AG04449 (cell line): Measurements from ENCODE around the gene KRTAP5-3.

Source experiments
- CTCF ChIA-PET: fragments of 350-600 bp; formaldehyde crosslinking; extraction: SDS; loops from one replicate; lab custom pipeline; 2021; ENCODE audit warnings: antibody characterized with exemption; lab: Yijun Ruan, JAX
- POLR2A ChIA-PET: fragments of 400-600, 350-600 bp; formaldehyde crosslinking; extraction: SDS; loops from one replicate; lab custom pipeline; 2020; ENCODE audit warnings: antibody characterized with exemption, inconsistent platforms; lab: Yijun Ruan, JAX
- DNase-seq: peaks from one replicate; pipeline ENCODE4 v3.0.0-alpha.2; 2010; ENCODE audit warnings: low read depth, low spot score
- H3K4me3 ChIP-seq: 2 replicates; pipeline ENCODE4 v1.5.1; 2011; ENCODE audit warnings: low read depth, mild to moderate bottlenecking, control low read depth, low read length
- TF ChIP-seq, protein P1 (sequence below): IDR thresholded peaks from one replicate; pipeline ENCODE4 v1.5.1; 2011; ENCODE audit warnings: mild to moderate bottlenecking, moderate library complexity, low read length, control low read depth, inconsistent platforms; ENCODE audit not compliant: insufficient read depth; ENCODE audit errors: missing control alignments

The KRTAP5-3 gene

DNA sequence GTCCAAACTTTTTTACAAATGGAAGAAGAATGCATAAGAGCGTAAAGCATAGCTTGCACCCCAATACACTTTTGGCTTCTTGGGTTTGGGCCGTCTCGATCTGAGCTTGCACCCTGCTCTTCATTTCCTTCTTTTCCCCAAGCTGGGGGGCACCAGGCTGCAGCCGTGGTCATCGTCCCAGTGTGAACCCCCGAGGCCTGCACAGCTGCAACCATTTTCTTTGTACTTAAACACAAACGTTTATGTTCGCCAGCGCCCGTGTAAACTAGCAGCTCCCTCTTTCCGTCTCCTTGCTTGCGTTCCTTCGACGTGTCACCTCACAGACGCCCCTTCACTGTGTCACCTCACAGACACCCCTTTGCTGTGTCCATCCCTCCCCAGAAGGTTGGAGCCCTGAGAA is 31.4 kb upstream of the KRTAP5-3 start:
- DNase-seq: no peak
- ChIA-PET CTCF (interaction anchor here (0.8 to 8.0 kb wide), 14 partner anchors 8 to 517 kb away, joined by 3 to 134 read pairs (median 5); partner anchors contain the start of genes KRTAP5-3 and KRTAP5-5), POLR2A (no interaction called here)
- no peak overlapping the region for H3K4me3 ChIP-seq
- TF ChIP-seq, protein P1, sequence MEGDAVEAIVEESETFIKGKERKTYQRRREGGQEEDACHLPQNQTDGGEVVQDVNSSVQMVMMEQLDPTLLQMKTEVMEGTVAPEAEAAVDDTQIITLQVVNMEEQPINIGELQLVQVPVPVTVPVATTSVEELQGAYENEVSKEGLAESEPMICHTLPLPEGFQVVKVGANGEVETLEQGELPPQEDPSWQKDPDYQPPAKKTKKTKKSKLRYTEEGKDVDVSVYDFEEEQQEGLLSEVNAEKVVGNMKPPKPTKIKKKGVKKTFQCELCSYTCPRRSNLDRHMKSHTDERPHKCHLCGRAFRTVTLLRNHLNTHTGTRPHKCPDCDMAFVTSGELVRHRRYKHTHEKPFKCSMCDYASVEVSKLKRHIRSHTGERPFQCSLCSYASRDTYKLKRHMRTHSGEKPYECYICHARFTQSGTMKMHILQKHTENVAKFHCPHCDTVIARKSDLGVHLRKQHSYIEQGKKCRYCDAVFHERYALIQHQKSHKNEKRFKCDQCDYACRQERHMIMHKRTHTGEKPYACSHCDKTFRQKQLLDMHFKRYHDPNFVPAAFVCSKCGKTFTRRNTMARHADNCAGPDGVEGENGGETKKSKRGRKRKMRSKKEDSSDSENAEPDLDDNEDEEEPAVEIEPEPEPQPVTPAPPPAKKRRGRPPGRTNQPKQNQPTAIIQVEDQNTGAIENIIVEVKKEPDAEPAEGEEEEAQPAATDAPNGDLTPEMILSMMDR: no peak

DNA sequence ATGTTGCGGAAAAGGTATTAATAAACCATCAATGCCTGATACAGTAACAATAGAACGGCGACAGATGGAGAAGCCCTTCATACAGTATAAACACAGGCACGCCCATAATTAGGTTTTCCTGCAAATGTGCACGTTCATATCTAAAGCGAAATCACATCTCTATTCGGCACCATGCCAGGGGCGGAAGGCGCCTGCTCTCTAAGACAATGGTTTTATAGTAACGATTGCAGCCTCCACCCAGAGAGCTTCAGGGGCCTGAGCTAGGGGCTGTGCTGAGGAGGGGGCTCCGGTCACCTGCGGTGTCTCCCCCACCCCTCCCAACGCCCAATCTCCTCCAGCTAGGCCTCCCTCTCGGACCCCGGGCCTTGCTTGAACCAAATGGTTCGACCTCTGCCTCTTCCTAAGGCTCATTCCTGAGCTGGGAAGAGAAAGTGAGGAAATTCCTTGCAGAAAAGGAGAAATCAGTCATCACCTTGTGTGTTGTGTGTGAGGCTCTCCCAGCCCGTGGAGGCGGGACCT is 30.9 kb upstream of the KRTAP5-3 start:
- H3K4me3 ChIP-seq: no peak overlapping the region
- CTCF ChIA-PET: interaction anchor here (0.8 to 8.0 kb wide), 12 partner anchors 8 to 517 kb away, joined by 3 to 134 read pairs (median 5); partner anchors contain the start of gene KRTAP5-5
- POLR2A ChIA-PET: no interaction called here
- DNase-seq: no peak
- TF ChIP-seq, protein P1: no peak

DNA sequence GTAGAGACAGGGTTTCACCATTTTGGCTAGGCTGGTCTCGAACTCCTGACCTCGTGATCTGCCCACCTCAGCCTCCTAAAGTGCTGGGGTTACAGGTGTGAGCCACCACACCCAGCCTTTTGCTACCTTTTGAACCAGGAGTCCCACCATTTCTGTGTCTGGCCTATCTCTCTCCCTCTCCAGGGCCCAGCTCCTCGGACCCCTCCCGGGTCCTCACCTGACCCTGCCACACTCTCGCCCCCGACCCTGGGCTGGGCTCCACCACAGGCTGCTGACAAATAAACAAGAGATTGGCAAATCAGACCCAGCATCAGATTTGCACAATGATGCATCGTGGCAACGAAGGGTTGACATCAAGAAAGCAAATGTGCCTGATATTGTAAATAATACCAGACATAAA is 30.1 kb upstream of the KRTAP5-3 start:
- no peak overlapping the region for H3K4me3 ChIP-seq
- TF ChIP-seq, protein P1: no peak
- CTCF ChIA-PET: interaction anchor here (0.7 to 8.0 kb wide), 8 partner anchors 7 to 514 kb away, joined by 3 to 134 read pairs (median 4); partner anchors contain the start of gene KRTAP5-5
- DNase-seq: no peak
- POLR2A ChIA-PET: no interaction called here

DNA sequence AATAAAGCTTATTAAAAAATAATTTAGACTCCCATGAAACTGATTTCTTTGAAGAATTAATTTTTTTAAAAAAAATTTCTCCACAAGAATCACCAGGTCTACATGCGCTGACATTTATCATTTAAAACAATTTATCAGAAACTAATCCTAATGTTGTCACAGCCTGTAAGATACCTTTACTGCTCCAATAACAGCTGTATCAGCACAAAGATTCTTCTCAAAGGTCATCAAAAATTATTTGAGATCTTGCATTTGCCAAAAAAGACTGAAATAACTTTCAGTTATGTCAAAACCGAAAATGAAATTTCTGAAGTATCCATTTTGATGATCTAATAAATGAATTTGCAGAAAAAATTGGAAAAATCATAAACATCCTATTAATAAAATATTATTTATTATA is 29.4 kb upstream of the KRTAP5-3 start:
- ChIA-PET POLR2A (no interaction called here), CTCF (interaction anchor here (0.6 to 8.0 kb wide), 7 partner anchors 10 to 515 kb away, joined by 3 to 134 read pairs (median 4); partner anchors contain the start of gene KRTAP5-5)
- H3K4me3 ChIP-seq: no peak overlapping the region
- TF ChIP-seq, protein P1: no peak
- no peak for DNase-seq

DNA sequence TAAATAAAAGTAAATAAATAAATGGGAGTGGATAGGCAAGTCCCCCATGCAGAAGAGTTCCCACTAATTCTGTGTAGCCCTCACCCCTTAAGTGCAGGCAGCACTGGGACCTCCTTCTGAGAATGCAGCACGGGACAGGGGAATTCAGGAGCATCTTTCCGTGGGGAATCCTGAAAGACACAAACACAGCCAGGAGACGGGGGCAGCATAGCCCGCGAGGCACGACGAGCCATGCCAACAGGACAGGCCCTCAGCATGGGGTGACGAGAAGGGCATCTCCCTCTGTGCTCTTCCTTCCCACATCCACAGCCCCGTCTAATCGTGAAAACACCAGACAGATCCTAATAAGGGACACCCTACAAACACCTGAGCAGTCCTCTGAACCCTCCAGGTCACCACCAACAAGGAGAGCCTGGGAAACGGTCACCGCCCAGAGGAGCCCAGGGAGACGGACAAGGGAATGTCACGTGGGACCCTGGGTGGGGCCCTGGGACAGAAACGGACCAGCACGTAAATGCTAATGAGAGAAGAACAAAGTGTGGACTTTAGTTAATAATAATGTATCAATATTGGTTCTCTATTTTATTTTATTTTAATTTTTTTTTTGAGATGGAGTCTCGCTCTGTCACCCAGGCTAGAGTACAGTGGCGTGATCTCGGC is 28.2 kb upstream of the KRTAP5-3 start:
- ChIA-PET POLR2A (no interaction called here), CTCF (interaction anchor here (0.9 to 8.0 kb wide), 5 partner anchors 9 to 62 kb away, joined by 3 to 134 read pairs (median 4); partner anchors contain the start of gene KRTAP5-5)

DNA sequence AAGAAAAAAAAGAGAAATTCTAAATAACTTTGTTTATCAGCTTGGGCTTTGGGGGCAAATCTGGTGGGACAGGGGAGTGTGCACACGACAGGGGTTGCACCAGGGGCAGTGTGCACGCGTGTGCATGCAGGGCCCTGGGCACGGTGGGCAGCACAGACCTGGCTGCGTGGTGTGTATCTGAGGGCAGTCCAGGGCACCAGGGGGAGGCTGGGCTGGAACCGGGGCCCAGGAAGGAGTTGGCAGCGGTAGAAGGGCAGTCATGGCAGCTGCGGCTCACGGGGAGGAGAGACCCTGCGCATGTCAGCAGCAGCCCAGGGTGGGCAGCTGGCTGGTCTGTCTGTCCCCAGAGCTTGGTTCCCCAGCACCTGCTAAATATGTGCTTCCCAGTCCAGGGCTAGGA is 25.6 kb upstream of the KRTAP5-3 start:
- TF ChIP-seq, protein P1: no peak
- H3K4me3 ChIP-seq: no peak overlapping the region
- POLR2A ChIA-PET: no interaction called here
- CTCF ChIA-PET: no interaction called here
- DNase-seq: no peak

More for the DNA sequence above, 28.2 kb upstream of the KRTAP5-3 start:
- TF ChIP-seq, protein P1: no peak
- no peak for DNase-seq
- no peak overlapping the region for H3K4me3 ChIP-seq
